ENCODE measurements around the gene THRB.
"Not testable (repeated sequence)": the region's sequence is repeated elsewhere in the genome, so short reads cannot be mapped to it uniquely, and the experiment has no call there.

THRB gene

GRCh38 chr3:24447836-24448235 lies 46.8 kb downstream of the THRB start:
- DNase-seq (ENCODE audit: low spot score), result no peak

DNA sequence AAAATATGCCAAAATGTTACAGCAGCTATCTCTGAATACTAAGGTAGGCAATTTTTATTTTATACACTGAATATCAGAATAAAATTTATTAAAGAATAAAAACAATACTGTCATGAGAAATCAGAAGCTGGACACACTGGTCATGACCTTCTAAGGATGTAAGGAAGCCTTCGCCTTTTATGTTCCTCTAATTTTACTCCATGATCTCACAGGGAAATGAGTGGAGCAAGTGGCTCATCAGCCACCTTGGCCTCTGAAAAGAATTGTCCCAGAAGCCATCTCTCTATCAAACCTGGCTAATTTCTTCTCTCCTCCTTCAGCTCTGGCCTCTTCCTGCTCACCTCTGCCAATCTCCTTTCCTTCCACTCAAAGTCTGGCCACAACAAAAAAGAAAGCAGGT lies 48.6 kb downstream of the THRB start:
- no peak for DNase-seq (ENCODE audit: low spot score)

GRCh38 chr3:24443476-24443875 lies 51.2 kb downstream of the THRB start:
- no peak for DNase-seq (ENCODE audit: low spot score)

DNA sequence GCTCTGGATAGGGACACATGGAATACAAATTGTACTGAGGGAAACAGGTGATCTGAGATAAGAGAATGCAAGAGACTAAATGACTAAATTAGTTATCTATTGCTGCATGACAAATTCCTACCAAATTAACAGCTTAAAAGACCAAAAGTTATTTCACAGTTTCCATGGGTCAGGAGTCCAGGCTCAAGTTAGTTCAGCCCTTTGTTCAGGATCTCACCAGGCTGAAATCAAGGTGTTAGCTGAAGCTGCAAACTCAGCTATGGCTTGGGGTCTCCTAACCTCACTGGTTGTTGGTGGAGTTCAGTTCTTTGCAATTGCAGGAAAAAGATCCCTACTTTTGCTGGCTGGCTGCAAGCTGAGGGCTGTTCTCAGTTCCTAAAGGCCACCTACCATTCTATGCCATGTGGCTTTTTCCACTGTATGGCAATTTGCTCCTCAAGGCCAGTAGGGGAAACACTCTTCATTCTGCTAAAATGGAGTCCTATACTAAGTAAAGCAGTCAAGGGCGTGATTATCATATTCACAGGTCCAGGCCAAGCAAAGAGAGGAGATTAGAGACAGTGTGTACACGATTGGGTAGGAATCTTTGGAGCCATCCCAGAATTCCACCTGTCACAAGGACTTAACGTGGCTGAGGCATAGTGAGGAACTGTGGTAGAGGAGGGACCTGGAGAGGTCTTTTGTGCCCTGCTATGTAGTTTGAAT lies 53.7 kb downstream of the THRB start:
- DNase-seq (ENCODE audit: low spot score), result no peak

DNA sequence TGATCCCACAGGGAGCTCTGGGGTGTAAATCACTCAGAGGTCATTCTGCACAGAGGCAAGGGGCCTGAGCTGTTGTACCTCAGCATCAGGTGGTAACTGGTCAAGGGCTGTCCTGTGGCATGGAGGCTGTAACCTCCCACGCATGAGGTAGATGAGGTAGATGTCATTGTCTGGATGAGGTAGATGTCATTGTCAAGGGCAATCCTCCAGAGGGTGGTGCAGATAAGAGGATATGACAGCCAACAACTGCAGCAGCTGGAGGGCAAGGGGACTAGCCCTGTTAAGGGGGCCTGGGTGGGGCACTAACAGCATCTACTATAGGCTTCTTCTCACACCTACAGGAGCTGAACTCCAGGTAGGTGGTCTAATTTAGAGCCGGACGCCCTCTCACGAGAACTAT lies 55.6 kb downstream of the THRB start:
- DNase-seq (ENCODE audit: low spot score), result no peak

GRCh38 chr3:24437326-24437725 lies 57.3 kb downstream of the THRB start:
- no peak for DNase-seq (ENCODE audit: low spot score)

- no peak for DNase-seq (ENCODE audit: low spot score)
Measured at GRCh38 chr3:24435584-24435983, 59.1 kb downstream of the THRB start.

- DNase-seq (ENCODE audit: low spot score), result no peak
Measured at GRCh38 chr3:24434651-24435050, 60.0 kb downstream of the THRB start.

DNA sequence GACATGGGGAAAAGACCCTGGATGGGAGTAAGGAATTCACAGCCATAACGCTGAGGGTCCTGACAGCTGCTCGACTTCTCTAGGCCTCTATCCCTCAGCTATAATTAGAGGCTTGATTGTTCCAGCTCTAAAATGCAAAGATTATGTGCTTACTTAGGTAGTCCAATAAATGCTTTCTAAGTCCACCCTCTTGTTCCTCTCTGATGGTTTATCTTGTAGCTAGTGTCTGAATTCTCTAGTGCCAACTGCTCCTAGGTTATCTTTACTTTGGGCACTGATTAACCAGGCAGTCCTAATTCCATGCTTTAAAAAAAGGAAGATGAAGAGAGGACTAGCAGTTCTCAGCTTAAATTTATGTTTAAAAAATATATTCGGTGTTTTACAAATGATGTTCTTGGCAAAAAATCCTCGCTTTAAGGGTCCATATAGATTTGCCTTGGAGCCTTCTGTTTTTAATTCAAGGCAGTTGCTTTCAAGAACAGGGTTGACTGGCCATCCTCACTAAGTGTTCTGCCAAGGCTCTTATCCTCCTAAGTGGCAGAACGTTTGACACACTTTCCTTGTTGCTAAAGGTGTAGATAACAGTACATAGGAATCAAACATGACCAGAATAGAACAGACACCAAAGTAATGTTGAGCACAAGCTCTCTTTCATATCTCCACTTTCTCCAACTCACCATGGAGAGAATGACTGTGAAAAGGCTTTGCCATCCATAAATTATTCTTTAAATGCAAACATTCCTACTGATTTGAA lies 60.6 kb downstream of the THRB start:
- no peak for DNase-seq (ENCODE audit: low spot score)

- DNase-seq (ENCODE audit: low spot score), result no peak
Measured at GRCh38 chr3:24432989-24433388, 61.7 kb downstream of the THRB start.

DNA sequence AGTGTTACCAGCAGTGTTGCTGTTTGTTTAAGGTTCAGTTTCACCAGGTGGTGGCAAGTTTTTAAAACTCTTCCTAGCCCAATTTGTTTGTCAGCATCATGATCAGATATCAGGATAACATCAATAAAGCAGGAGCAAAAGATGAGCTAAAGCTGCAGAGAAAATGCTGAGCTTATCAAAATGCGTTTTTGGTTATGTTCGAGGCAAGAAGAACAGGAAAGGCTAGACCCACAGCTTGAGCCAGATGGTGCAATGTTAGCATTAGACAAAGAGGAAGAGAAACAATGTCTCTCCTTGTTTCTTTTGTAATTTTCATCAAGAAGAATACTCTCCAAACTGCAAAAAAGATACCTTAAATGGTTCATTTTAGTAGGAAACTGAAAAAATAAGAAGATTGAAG lies 66.2 kb downstream of the THRB start:
- DNase-seq (ENCODE audit: low spot score), result no peak

- DNase-seq (ENCODE audit: low spot score), result no peak
Measured at GRCh38 chr3:24426896-24427295, 67.8 kb downstream of the THRB start.

DNA sequence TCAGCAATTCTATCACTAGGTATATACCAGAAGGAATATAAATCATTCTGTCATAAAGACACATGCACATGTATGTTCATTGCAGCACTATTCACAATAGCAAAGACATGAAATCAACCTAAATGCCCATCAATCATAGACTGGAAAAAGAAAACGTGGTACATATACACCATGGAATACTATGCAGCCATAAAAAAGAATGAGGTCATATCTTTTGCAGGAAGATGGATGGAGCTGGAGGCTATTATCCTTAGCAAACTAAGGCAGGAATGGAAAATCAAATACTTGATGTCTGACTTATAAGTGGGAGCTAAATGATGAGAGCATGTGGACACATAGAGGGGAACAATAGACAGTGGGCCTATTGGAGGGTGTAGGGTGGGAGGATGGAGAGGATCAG lies 73.8 kb downstream of the THRB start:
- not testable (repeated sequence) for DNase-seq (ENCODE audit: low spot score)

- DNase-seq (ENCODE audit: low spot score), result no peak
Measured at GRCh38 chr3:24420224-24420623, 74.4 kb downstream of the THRB start.

DNA sequence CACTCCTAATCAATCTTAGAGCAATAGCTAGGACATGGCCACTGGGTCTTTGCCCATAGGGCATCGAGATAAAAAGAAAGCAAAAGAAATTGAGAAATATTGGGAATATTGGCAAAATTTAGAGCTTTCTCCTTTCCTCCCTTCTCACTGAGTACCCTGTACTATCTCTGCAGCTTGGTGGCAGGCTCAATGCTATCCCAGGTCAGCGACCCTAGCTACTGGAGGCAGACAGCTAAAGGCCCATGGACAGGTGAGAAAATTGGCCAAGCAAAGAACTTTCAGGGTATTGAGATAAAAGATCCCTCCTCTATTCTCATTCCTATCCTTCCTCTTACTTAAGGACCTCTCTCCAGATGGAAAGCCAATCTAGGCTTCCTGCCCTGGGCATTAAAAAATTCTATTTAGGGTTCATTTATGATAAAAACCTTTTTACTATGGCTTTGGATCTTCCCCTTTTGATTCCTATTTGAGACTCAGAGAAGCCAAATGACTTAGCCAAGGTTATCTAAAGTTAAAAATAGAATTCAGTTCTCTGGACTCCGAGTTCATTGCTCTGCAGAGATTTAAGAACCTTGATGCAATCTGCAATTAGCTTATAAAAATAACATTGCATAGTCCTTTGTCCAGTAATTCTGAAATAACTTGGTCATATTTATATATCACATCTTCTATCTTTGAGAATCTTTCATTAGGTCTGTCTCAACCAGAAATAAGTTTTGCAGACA lies 75.4 kb downstream of the THRB start:
- DNase-seq (ENCODE audit: low spot score), result no peak

GRCh38 chr3:24417730-24418129 lies 76.9 kb downstream of the THRB start:
- DNase-seq (ENCODE audit: low spot score), result no peak

GRCh38 chr3:24416224-24416623 lies 78.4 kb downstream of the THRB start:
- no peak for DNase-seq (ENCODE audit: low spot score)

GRCh38 chr3:24415824-24416223 lies 78.8 kb downstream of the THRB start:
- no peak for DNase-seq (ENCODE audit: low spot score)

- not testable (repeated sequence) for DNase-seq (ENCODE audit: low spot score)
Measured at GRCh38 chr3:24413662-24414061, 81.0 kb downstream of the THRB start.

- DNase-seq (ENCODE audit: low spot score), result no peak
Measured at GRCh38 chr3:24410860-24411259, 83.8 kb downstream of the THRB start.

GRCh38 chr3:24407980-24408680 lies 86.5 kb downstream of the THRB start:
- no peak for DNase-seq (ENCODE audit: low spot score)

DNA sequence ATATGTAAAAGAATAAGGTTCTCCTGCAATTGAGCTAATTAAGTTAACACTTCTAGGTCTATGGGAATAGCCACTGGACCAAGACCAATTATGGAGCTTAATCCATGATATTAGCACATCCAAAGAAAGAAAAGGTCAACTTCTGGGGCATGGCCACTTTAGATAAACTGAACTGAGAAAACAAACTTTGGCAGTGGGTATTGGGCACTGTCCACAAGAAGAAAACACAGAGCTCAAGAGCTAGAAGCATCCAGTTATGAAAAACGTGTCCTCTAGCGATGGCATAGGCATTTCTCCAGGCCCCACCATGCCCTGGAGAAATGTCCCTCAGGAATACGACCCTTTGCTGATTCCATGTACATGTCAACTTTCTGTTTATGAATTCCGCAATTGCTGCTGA lies 87.8 kb downstream of the THRB start:
- DNase-seq (ENCODE audit: low spot score), result no peak

DNA sequence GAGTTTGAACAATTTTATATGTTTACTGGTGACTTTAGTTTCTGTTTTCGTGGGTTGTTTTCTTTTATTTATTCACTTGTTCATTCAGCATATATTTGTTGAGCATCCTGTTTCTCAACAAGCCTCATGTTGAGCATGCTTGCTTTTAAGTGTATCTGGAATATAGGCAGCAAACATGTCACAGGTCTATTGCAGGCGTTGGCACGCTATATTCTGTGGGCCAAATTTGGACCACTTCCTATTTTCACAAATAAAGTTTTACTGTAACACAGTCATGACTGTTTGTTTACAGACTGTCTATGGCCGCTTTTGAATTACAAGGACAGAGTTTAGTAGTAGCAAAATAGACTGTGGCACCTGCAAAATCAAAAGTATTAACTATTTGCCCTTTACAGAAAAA lies 89.6 kb downstream of the THRB start:
- no peak for DNase-seq (ENCODE audit: low spot score)

Measured in LoVo (cell line).